ENCODE results near the gene P3H1. TPM values are rescaled to one million over a fixed set of nuclear protein-coding genes. Genes with fewer than 3 reads are reported as not detected.
A peak's percentile ranks its signal among the peaks of the same experiment; 100 is the strongest.

Gene P3H1
- total RNA-seq, 1 experiment from 2014 or later, result 28.3 TPM

- Histone ChIP-seq H3K36me3 (ENCODE audit: low read depth, low read length) (peaks cover 28% of the 10 kb centered on the region), H2AFZ (ENCODE audit: low read length) (no peak overlapping the region), H3K4me3 (ENCODE audit: low read length) (no peak overlapping the region), H3K4me2 (ENCODE audit: low read length) (no peak overlapping the region), H3K79me2 (ENCODE audit: low read length) (no peaks in the 10 kb centered on the region), H3K9me2 (replicated peaks; ENCODE audit: low read length) (no peaks in the 10 kb centered on the region), H3K9ac (ENCODE audit: low read length) (no peak overlapping the region), H3K27ac (ENCODE audit: low read length) (no peak overlapping the region), H3K27me3 (ENCODE audit: low read length) (no peaks in the 10 kb centered on the region), H3K4me1 (ENCODE audit: insufficient read depth, low read length) (no peaks in the 10 kb centered on the region), H3F3A (ENCODE audit: low read length, unreplicated experiment) (no peaks in the 10 kb centered on the region), H4K20me1 (ENCODE audit: low read length) (no peaks in the 10 kb centered on the region), H3K9me3 (ENCODE audit: low read length) (no peaks in the 10 kb centered on the region)
- DNase-seq (no peak), ATAC-seq (no peak)
- intact Hi-C loops (cut with micrococcal nuclease), result no loop called here
- TF ChIP-seq EZH2 (IDR thresholded peaks at IDR 0.05; ENCODE audit: low read length, unreplicated experiment) (no peak), CTCF (conservative IDR thresholded peaks at IDR 0.05; ENCODE audit: low read depth, low read length) (no peak), EZH2phosphoT487 (IDR thresholded peaks at IDR 0.05; ENCODE audit: borderline replicate concordance, low read length) (no peak)
- ChIA-PET POLR2A (ENCODE audit: unreplicated experiment) (interaction anchor here (0.6 kb wide), 1 partner anchor 13 kb away, joined by 4 read pairs; the partner anchor contains the start of gene C1orf50), CTCF (no interaction called here)
- BruUV-seq (replicated peaks), result no TSS peak
These were observed 13.3 kb upstream of the P3H1 start for GRCh38 chr1:42780176-42780575.

DNA sequence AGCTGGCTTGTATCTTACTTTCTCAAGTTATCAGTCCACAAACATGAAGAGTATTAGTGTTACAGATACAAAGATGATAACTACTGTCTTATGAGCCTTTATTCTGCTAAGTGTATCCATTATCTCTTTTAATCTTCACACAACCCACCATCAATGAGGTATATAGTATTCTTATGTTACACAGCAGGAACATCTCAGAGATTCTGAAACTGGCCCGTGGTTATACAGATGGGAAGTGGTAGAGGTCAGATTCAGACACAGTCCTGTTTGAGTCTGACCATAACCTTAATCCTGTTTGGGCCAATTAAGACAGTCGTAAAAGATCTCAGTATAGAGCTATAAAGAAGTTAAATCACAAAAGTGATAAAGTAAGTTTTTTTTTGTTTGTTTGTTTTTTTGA, 12.9 kb upstream of the P3H1 start:
- POLR2A ChIA-PET (ENCODE audit: unreplicated experiment), result interaction anchor here (0.6 kb wide), 1 partner anchor 13 kb away, joined by 4 read pairs; the partner anchor contains the start of gene C1orf50
- no peak for DNase-seq
- no TSS peak for BruUV-seq (replicated peaks)
- no peaks in the 10 kb centered on the region for H3K79me2 ChIP-seq (ENCODE audit: low read length)
- H3K36me3 ChIP-seq (ENCODE audit: low read depth, low read length), result peaks cover 32% of the 10 kb centered on the region
- no peak for TF ChIP-seq CTCF (conservative IDR thresholded peaks at IDR 0.05; ENCODE audit: low read depth, low read length)
- no peak for TF ChIP-seq EZH2 (IDR thresholded peaks at IDR 0.05; ENCODE audit: low read length, unreplicated experiment)
- no peak for TF ChIP-seq EZH2phosphoT487 (IDR thresholded peaks at IDR 0.05; ENCODE audit: borderline replicate concordance, low read length)
- H3K9me3 ChIP-seq (ENCODE audit: low read length), result no peaks in the 10 kb centered on the region
- ATAC-seq, result no peak
- intact Hi-C loops (cut with micrococcal nuclease), result loop anchor here (2.0 kb wide), 1 partner anchor 131 kb away; no protein-coding TSS in a partner anchor
- CTCF ChIA-PET, result interaction anchor here (1.0 kb wide), 1 partner anchor 294 kb away, joined by 13 read pairs; no protein-coding TSS in a partner anchor
- no peak overlapping the region for H3K9ac ChIP-seq (ENCODE audit: low read length)
- no peaks in the 10 kb centered on the region for H4K20me1 ChIP-seq (ENCODE audit: low read length)
- H3K4me3 ChIP-seq (ENCODE audit: low read length), result no peak overlapping the region
- no peaks in the 10 kb centered on the region for H3F3A ChIP-seq (ENCODE audit: low read length, unreplicated experiment)
- no peak overlapping the region for H3K4me2 ChIP-seq (ENCODE audit: low read length)
- no peak overlapping the region for H2AFZ ChIP-seq (ENCODE audit: low read length)
- H3K9me2 ChIP-seq (replicated peaks; ENCODE audit: low read length), result no peaks in the 10 kb centered on the region
- no peaks in the 10 kb centered on the region for H3K27me3 ChIP-seq (ENCODE audit: low read length)
- H3K27ac ChIP-seq (ENCODE audit: low read length), result no peak overlapping the region
- no peaks in the 10 kb centered on the region for H3K4me1 ChIP-seq (ENCODE audit: insufficient read depth, low read length)

DNA sequence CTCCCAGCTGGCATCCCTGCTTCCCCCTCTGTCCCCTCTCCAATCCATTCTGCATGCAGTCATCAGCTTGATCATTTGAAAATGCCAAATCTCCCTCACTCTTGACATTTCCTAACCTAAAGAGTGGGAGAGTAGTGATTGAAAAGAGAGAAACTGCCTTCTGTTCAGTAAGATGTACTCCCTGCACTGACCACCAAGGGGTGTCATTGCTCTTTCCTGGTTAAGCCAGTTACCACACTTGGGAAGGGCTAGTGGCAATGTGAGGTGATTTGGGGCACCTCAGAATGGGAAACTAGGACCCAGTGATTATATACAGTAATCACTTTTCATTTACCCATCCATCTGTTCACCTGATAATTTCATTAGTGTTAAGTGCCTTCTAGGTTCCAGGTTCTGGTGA, 11.0 kb upstream of the P3H1 start:
- no peaks in the 10 kb centered on the region for H3F3A ChIP-seq (ENCODE audit: low read length, unreplicated experiment)
- CTCF ChIA-PET, result interaction anchor here (0.6 to 1.0 kb wide), 3 partner anchors 135 to 296 kb away, joined by 3 to 7 read pairs (median 3); no protein-coding TSS in a partner anchor
- POLR2A ChIA-PET (ENCODE audit: unreplicated experiment), result no interaction called here
- H3K9me3 ChIP-seq (ENCODE audit: low read length), result no peaks in the 10 kb centered on the region
- H2AFZ ChIP-seq (ENCODE audit: low read length), result no peak overlapping the region
- peaks cover 32% of the 10 kb centered on the region for H3K36me3 ChIP-seq (ENCODE audit: low read depth, low read length)
- no peak overlapping the region for H3K27ac ChIP-seq (ENCODE audit: low read length)
- no peak for TF ChIP-seq EZH2 (IDR thresholded peaks at IDR 0.05; ENCODE audit: low read length, unreplicated experiment)
- TF ChIP-seq CTCF (conservative IDR thresholded peaks at IDR 0.05; ENCODE audit: low read depth, low read length), result peak; percentile 83
- no peaks in the 10 kb centered on the region for H3K27me3 ChIP-seq (ENCODE audit: low read length)
- BruUV-seq (replicated peaks), result no TSS peak
- no peaks in the 10 kb centered on the region for H3K4me1 ChIP-seq (ENCODE audit: insufficient read depth, low read length)
- intact Hi-C loops (cut with micrococcal nuclease), result loop anchor here (1.0 to 2.0 kb wide), 2 partner anchors 133 to 296 kb away; no protein-coding TSS in a partner anchor
- H3K4me3 ChIP-seq (ENCODE audit: low read length), result no peak overlapping the region
- H3K79me2 ChIP-seq (ENCODE audit: low read length), result 0 out of 2 replicates have a peak, but pooled peaks cover 4% of the 10 kb centered on the region
- H3K9ac ChIP-seq (ENCODE audit: low read length), result no peak overlapping the region
- no peaks in the 10 kb centered on the region for H3K9me2 ChIP-seq (replicated peaks; ENCODE audit: low read length)
- peak; percentile 63 for ATAC-seq
- DNase-seq, result peak; percentile 48
- H4K20me1 ChIP-seq (ENCODE audit: low read length), result no peaks in the 10 kb centered on the region
- no peak overlapping the region for H3K4me2 ChIP-seq (ENCODE audit: low read length)
